GM19035 (cell line): ENCODE measurements around the gene ZNF670.
"Not testable (repeated sequence)": the region's sequence is repeated elsewhere in the genome, so short reads cannot be mapped to it uniquely, and the experiment has no call there.

Experiments used
- ATAC-seq: cut with Tn5 transposase; IDR thresholded peaks from one replicate; pipeline ENCODE4 v1.9.1; 2021; ENCODE audit not compliant: unreplicated experiment

The ZNF670 gene

DNA sequence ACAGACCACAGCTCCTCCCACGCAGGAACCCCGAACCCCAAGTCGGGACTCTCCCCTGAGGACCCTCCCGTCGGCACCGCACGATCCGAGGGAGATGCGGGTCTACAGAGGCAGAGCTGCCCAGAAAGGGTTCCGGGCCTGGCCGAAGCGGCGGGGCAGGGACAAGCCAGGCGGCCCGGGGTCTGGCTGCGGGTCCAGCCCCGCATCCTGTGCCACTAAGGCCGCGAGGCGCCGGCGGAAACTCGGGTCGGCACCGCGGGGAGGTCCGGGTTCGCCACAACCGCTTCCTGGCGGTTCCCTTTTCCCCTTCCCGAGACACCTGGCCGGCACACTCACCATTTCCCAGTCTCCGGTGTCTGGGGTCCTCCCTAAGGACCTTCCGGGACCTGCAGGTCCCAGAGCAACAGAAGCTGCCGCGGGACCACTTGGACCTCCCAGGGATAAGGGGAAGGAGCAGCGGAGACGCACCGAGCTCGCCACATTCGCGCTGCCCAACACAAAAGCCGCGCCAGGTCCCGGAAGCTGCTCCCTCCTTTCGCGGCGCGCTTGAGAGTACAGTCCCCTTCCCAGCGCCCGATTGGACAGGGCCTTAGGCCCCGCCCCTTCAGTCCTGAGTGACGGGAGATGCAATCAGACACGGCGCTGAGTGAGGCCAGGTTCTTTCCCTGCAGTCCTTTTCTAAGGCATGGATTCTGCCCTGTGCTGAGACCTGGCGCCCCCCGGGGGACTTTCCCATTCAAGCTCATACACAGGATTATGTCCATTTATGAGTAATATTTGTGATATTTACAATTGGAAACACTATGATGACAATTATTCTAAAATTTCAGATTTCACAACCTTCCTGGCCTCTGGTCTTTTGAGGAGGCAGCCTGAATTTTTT, at the start of gene ZNF670:
TSS of gene ZNF670 (minus strand) at position 554 of the 883 bp plus-strand sequence. CDS start at position 339, 215 bp downstream.
- peak; percentile 99 for ATAC-seq

DNA sequence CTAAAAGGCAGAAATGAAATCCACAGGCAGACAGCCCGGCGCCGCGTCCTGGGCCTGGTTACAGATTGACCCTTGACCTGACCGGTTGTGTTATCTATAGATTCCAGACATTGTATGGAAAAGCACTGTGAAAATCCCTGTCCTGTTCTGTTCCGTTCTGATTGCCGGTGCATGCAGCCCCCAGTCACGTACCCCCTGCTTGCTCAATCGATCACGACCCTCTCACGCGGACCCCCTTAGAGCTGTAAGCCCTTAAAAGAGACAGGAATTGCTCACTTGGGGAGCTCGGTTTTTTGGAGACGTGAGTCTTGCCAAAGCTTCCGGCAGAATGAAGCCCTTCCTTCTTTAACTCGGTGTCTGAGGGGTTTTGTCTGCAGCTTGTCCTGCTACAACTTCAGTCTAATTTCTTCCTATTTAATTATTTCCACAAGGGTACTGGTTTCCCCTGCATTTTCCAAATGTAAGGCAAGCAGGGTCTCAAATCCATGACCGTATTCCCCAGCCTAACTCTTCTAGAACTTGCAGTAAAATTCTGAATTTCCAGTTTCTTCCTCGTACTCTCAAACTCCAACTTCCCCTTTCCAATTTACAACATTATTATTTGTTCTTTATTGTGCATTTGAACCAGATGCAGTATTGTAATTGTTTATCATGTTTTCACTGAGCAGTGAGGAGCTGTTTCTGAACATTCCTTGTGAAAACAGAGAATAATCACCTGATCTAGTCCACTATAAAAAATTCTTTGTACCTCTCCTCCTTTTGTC, 49.1 kb upstream of the ZNF670 start:
- ATAC-seq: not testable (repeated sequence)

DNA sequence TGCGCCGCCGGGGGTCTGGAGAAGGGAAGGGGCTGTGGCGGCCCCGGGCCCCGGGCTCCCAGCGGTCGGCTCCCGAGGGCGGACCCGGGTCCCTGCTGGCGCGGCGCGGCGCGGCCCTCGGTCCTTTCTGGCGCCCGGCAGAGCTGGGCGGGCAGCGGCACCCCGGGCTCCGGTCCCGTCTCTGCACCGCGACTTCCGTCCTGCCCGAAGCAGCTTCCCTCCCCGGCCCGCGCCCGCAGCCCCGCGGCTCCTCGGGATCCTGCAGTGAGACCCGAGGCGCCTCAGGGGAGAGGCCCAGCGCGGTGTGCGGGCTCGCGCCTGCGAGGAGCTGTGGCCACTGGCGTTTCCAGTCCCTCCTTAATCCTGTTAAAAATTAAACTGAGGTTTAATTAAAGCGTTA, 48.0 kb upstream of the ZNF670 start:
- ATAC-seq: peak; percentile 60

DNA sequence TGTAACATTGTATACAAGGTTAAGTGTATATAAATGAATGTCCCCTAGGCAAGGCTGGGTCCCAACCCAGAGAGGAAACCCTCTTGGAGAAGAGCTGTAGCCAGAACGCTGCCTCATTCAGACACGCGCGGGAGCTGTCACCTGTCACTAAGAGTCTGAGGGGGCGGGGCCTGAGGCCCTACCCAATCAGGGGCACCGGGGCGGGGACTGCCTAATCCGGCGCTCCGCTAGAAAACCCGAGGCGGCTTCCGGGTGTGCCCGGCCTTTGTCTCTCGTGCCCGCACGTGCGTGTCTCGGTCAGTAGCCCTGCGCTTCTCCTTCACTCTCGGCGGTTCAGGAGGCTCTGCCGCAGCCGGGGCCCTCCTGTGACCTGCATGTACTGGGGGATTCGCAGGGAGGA, 47.6 kb upstream of the ZNF670 start:
- peak; percentile 99 for ATAC-seq

DNA sequence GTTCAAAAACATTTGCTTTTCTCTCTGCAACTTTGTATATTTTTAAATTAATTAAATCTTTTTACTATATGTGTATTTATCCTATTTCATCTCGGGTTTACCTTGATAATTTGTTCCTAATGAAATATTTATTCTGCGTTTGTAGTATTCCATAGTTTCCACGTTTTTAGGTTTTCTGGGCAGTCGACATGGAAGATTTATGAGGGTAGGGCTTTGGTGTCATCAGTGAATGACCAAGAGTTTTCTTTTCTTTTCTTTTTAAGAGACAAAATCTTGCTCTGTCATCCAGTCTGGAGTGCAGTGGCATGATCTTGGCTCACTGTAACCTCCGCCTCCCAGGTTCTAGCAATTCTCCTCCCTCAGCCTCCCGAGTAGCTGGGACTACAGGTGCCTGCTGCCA, 42.8 kb upstream of the ZNF670 start:
- ATAC-seq: no peak

DNA sequence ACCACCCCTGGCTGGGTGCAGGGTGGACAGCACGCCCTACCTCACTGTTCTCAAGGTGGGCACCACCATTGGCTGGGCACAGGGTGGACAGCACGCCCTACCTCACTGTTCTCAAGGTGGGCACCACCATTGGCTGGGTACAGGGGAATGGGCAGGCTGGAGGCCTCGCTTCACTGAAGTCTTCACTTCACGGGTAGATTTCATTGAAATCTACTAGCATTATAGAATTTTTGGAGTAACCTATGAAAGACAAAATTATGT, 41.7 kb upstream of the ZNF670 start:
- ATAC-seq: not testable (repeated sequence)

DNA sequence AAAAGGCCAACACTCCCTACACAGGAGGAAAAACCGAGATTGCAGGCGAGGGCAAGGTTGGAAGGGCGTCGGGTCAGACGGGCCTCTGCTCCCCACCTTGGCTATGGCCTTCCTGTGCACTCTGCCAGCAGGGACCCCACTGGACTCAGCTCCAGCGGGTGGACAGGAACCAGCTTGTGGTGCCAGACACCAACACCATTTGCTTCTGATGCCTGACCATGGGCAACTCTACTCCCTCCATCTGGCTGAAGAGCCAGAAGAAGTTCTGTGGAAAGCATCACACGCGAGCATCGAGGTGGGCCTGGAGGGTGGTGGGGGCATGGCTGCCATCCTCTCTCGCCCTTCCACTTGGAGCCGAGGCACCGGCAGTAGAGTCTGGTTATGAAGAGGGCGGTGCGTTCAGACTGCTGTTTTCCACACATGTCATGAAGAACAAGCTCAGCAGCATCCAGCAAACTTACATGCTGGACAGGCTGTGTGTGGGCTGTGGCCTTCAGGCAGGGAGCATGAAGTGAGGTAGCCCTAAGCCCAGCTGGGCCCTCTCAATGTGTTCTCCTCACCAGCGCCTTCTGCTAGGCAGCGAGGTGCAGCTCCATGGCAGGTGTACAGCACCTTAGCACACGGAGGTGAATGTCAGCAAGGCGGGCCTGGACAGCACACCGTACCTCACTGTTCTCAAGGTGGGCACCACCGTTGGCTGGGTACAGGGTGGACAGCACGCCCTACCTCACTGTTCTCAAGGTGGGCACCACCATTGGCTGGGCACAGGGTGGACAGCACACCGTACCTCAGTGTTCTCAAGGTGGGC, 41.2 kb upstream of the ZNF670 start:
- ATAC-seq: no peak

DNA sequence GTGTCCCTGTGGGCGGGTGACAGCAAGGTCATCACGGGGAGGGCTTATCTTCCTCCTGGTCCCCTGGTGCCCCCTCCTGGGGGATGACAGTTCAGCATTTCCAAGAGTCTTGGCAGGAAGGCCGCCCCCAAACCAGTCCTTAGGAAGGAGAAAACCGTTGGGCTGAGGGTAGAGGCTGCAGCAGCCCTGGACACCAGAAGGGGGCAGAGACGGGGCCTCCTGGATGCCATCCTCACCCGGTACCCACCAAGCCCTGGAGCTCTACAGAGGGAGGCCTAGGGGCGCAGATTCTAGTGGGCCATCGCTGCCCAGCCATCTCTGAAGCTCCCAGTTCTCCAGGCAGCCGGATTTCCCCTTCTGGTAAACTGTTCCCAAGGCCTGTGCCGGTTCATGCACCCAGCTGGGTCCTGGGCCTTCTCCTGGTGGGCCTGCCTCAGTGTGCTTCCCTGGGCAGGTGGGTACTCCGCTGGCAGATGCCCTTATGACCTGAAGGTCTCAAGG, 40.4 kb upstream of the ZNF670 start:
- ATAC-seq: no peak

DNA sequence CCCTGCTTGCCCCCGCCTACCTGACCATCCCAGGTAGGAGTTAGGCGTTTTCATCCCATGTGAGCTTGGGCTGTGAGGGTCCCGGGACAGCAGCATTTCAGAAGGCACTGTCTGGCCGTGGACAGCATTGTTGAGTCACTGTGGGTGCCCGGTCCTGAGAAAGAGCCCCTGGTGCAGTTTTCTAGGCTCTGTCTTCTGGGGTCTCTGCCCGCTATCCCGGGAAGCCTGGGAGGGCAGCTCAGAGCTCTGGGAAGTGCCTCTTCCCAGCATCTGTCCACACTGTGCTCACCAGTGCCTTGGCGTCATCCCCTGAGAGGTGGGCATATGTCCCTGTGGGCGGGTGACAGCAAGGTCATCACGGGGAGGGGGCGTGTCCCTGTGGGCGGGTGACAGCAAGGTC, 36.9 kb upstream of the ZNF670 start:
- ATAC-seq: no peak

DNA sequence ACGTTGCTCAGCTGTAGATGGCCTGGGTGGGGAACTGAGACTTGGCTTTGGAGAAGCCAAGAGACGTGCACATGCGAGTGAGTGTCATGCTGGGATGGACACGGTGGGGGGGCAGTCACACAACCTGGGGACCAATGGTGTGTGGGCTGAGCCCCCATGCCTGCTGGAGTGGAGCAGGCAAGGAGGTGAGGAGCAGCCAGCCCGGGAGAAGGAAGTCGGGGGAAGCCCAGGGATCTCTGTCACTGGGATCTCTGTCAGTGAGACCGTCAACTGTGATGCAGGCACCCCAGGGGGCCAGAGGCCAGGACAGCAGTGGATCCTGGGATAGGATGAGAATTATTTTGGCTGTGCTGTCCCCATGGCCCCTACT, 36.5 kb upstream of the ZNF670 start:
- ATAC-seq: no peak

DNA sequence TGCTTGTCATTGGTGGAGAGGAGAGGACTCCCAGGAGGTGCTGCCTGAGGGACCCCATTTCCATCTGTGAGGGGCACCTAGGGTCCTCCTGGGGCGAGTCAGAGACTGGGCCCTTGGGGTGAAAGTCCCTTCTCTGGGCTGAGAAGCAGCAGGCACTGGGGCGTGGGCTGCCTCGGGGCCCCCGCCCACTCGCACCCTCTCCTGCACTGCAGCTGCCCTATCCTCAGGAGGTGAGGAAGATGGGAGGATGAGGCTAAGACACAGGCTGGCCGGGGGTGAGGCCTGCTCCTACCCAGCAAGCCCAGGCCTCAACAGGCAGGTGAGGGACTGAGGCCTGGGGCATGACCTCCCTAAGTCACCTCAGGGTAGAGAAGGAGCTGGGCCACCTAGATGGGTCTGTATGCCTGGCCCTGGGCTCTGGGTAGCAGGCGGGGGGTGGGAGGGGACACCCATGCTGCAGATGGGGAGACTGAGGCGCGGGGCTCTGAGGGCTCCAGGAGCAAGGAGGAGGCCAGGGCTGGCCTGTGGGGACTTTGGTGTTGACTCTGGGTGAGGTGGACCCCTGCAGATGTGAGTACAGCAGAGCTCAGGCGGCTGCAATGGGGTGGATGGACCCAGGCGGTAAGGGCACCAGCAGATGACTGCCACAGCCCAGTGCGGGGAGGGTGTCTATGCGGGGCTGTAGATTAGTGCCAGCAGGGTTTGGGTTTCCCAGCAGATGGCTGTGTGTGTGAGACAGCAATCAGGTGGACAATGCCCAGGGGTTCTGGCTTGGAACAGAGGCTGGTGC, 35.9 kb upstream of the ZNF670 start:
- ATAC-seq: no peak

DNA sequence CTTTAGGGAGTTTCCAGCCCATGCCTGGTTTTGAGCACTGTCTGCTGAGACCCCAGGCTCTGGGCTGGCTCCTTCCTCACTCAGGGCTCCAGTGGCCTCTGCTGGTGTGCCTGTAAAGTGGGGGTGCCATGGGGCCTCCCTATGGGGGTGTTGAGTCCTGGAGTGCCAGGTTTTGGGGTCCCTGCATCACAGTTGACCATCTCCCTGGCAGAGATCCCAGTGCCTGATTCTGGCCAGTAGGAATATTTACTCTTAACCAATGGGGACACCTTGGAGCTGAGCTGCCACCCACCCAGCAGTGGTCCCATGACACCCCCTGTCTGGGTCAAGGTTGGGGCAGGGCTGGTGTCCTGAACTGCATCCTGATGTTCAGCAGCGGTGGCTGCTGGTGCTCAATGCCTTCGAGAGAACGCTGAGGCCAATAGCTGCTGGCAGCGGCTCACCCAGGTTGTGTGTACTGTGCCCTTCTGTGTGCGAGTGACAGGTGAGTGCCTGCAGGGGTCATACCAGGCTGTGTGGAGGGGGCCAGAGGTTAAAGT, 35.2 kb upstream of the ZNF670 start:
- no peak for ATAC-seq

DNA sequence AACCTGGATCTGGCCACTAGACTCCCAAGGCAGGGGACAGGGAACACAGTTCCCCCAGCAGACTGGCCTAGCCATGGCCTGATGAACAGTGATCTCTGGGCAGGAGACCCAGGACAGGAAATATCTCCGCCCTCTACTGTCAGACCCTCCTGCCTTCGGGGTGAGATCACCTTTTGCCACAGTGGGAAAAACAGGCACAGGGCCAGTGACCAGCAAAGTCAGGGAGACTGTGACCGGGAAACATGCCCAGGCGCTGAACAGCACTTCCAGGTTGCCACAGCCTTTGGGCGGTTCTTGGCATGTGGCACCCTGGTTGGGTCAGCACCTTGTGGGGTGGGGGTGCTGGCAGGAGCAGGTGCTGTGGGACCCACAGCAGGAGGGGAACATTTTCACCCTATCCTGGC, 34.5 kb upstream of the ZNF670 start:
- no peak for ATAC-seq

DNA sequence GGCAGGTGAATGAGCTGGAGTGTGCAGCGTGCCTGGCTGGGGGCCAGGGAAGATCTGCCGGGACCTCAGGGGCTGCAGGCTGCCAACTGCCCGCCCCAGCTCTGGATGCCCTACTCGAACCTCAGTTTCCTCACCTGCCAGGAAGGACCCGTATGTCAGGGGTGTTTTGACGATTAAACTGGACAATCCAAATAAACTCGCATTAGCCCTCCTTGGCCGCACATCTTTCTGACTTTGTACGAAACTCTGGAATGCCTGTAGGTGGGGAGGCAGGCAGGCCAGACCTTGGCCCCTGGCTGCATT, 33.8 kb upstream of the ZNF670 start:
- no peak for ATAC-seq

DNA sequence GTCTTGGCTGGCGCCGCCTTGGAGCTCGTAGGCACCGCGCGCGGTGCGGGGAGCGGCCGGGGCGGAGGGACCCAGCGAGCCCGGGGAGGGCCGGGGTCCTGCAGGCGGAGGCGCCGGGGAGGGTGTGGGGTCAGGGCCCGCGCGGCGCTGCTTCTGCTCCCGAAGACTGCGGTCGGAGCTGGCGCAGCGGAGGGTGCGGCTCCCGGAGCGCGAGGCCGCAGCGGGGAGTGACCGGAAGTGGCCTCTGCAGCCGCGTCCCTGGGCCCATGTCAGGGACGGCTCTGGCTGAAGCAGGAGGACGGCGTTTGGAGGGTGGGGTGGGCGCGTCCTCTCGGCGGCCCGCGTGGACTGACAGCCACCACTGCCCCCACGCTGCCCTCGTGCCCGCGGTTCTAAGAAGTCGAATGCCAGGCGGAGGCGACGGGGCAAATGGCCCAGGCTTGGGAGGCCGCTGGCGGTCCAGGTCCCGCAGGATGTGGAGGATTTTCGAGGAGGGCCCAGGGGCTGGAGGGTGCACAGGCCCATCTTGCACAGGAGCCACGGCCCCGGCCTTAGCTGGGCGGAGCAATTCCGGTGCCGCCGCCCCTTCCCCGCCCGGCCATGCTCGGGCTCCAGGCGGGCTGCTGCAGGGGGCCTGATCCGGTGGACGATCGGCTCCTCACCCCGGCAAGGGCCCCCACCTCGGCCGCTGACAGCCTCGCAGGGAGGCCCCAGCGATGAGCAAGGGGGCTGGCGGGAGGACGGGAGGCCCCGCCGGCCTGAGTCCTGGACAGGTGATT, 33.3 kb upstream of the ZNF670 start:
- no peak for ATAC-seq

DNA sequence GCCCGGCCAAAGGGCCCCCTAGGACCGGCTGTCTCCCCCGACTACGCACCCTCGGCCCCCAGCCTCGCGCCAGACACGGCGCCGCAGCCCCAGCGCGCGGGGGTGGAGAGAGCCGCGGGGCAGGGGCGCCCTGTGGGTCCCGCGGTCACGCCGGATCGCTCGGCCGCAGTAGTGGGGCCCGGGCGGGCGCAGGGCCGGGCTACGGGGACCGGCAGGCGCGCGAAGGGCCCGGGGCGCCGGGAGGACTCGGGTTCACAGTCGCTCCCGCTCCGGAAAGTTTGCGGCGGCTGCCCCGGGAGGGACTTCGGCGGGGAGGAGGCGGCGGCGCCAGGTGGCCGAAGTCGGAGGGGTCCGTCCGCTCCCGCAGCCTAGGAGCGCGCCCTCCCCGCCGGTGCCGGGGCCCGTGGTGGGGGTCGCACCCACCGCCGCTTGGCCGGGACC, 32.7 kb upstream of the ZNF670 start:
- no peak for ATAC-seq

DNA sequence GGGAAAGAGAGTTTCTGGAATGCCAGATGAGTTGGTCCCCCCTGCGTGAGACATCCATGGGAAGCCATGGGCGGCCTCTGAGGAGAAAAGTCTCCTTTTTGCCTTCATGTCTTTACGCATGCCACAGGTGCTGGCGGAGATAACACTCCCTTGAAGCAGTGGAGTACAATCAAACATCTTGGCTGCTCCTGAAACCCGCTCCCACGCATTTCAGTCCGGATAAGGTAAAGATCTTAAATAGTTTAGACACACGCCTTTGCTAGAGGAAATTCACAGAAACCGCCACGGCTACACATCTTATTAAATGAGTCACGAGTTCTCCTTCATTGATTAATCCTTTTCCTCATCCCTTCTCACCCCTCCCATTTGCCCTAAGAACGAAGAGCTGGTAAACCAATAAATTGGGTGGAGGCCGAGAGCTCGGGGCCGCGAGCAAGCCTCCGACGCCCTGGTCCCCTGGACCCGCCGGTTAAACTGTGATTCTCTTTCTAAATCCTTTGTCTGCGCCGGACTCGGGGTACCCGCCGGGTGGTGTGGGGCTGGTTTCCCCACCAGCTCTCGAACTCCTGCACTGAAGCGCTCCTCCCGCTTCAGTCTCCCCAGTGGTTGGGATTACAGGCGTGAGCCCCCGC, 32.1 kb upstream of the ZNF670 start:
- no peak for ATAC-seq

DNA sequence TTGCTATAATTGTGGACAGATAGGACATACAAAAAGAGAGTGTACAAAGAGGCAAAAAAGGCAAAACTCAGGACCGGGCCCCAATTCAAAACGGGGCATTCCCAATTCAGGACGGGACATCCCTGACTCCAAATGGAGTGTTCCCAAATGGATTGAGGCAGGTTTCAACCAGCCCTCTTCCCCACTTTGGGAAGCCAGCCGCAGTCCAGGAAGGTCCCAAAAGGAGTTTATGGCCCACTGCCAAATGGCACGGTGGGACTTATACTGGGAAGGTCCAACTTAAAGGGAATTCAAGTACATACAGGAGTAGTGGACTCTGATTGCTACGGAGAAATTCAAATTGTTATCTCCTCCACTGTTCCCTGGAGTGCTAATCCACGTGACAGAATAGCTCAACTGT, 29.1 kb upstream of the ZNF670 start:
- ATAC-seq: no peak

DNA sequence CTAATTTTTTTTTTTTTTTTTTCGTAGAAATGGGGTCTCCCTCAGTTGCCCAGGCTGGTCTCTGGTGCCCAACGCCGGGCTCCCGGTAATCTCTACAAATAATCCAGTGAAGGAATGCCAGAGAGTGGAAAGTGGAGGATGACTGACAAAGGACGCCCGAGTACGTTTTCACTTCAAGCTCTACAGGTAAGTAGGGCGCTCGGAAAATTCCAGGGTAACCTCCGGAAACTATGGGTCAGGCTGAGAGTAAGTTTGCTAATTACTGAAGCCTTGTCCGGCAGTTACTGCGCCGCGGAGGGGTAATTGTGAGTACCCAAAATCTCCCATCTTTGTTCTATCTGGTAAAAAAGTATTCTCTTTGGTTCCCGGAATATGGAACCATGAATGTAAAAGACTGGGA, 27.4 kb upstream of the ZNF670 start:
- no peak for ATAC-seq
